Activated CD4-positive, alpha-beta memory T cell treated with anti-CD3 and anti-CD28 coated beads, Interleukin-2, amount 10 ng/mL, durations not matched to agents 7 days and 5 days (primary cell): ENCODE results near the gene ADIG. TPM values are rescaled to one million over a fixed set of nuclear protein-coding genes. Genes with fewer than 3 reads are reported as not detected.
"Not testable (repeated sequence)": the region's sequence is repeated elsewhere in the genome, so short reads cannot be mapped to it uniquely, and the experiment has no call there.

ENCODE experiments used
- CTCF ChIA-PET: fragments of 350-600 bp; sonication (Branson Sonifier 250); formaldehyde crosslinking; loops from one replicate; lab custom pipeline; 2021; ENCODE audit warnings: antibody characterized with exemption, inconsistent platforms; lab: Charles Lee
- POLR2A ChIA-PET: fragments of 350-600 bp; sonication (Branson Sonifier 250); formaldehyde crosslinking; loops from one replicate; lab custom pipeline; 2021; ENCODE audit warnings: antibody characterized with exemption; lab: Charles Lee
- DNase-seq: peaks from one replicate; pipeline ENCODE4 v3.0.0-alpha.2; 2020
- H3K27ac Mint-ChIP-seq: one replicate; pipeline ENCODE4 v1.8.0; 2021; ENCODE audit warnings: mild to moderate bottlenecking, mixed read lengths
- H3K27me3 Mint-ChIP-seq: one replicate; pipeline ENCODE4 v1.8.0; 2021; ENCODE audit warnings: mixed read lengths
- H3K36me3 Mint-ChIP-seq: one replicate; pipeline ENCODE4 v1.8.0; 2021; ENCODE audit warnings: low read depth, mixed read lengths
- H3K4me1 Mint-ChIP-seq: one replicate; pipeline ENCODE4 v1.8.0; 2021; ENCODE audit warnings: mixed read lengths
- H3K4me3 Mint-ChIP-seq: one replicate; pipeline ENCODE4 v1.8.0; 2021; ENCODE audit warnings: mild to moderate bottlenecking, mixed read lengths
- H3K9me3 Mint-ChIP-seq: one replicate; pipeline ENCODE4 v1.8.0; 2021; ENCODE audit warnings: mixed read lengths
- total RNA-seq, 2 experiments: library from RNA; stranded (reverse); gene quantifications; one replicate each; pipeline ENCODE4 v1.2.3, GENCODE V29; 2021

Gene ADIG
- total RNA-seq, 2 experiments from 2014 or later, result not detected

GRCh38 chr20:38583306-38583705 lies 2.3 kb downstream of the ADIG start:
- ChIA-PET CTCF (no interaction called here), POLR2A (no interaction called here)
- Mint-ChIP-seq H3K27ac (no peak overlapping the region), H3K9me3 (no peaks in the 10 kb centered on the region), H3K4me3 (no peak overlapping the region), H3K4me1 (no peaks in the 10 kb centered on the region), H3K27me3 (peaks cover 5% of the 10 kb centered on the region), H3K36me3 (no peaks in the 10 kb centered on the region)
- DNase-seq, result no peak

GRCh38 chr20:38584099-38584763 lies 3.2 kb downstream of the ADIG start:
- Mint-ChIP-seq H3K4me1 (no peaks in the 10 kb centered on the region), H3K4me3 (no peak overlapping the region), H3K27me3 (peaks cover 5% of the 10 kb centered on the region), H3K9me3 (no peaks in the 10 kb centered on the region), H3K27ac (no peak overlapping the region), H3K36me3 (no peaks in the 10 kb centered on the region)
- no peak for DNase-seq
- POLR2A ChIA-PET, result no interaction called here
- CTCF ChIA-PET, result no interaction called here

GRCh38 chr20:38585404-38586180 lies 4.6 kb downstream of the ADIG start:
- H3K9me3 Mint-ChIP-seq, result no peaks in the 10 kb centered on the region
- no peak overlapping the region for H3K4me3 Mint-ChIP-seq
- peaks cover 5% of the 10 kb centered on the region for H3K27me3 Mint-ChIP-seq
- no peak for DNase-seq
- ChIA-PET POLR2A (no interaction called here), CTCF (no interaction called here)
- no peaks in the 10 kb centered on the region for H3K36me3 Mint-ChIP-seq
- no peaks in the 10 kb centered on the region for H3K4me1 Mint-ChIP-seq
- no peak overlapping the region for H3K27ac Mint-ChIP-seq

- DNase-seq, result no peak
- ChIA-PET CTCF (no interaction called here), POLR2A (no interaction called here)
- Mint-ChIP-seq H3K4me1 (no peaks in the 10 kb centered on the region), H3K27me3 (peaks cover 5% of the 10 kb centered on the region), H3K4me3 (no peak overlapping the region), H3K9me3 (no peaks in the 10 kb centered on the region), H3K36me3 (no peaks in the 10 kb centered on the region), H3K27ac (no peak overlapping the region)
Observed at GRCh38 chr20:38586181-38586525, 5.2 kb downstream of the ADIG start.

DNA sequence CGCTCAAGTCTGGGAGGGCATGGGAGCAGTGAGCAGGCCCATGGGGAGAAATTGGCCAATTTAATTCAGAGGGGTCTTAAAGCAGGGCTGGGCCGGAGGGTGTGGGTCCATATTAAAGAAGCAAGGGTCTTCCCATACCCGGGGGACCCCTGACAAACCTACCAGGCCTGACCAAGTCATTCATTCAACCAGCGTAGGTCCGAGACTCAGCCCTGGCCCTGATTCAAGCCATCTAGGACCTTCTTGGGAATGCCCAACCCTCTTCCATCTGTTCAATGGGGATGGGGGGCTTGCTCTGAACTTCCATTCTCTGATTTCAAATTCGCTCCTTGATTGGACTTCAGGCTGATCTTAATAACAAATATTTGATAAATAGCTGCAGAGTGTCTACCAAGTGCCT lies 7.3 kb downstream of the ADIG start:
- no peak overlapping the region for H3K27ac Mint-ChIP-seq
- POLR2A ChIA-PET, result no interaction called here
- no peak for DNase-seq
- no peak overlapping the region for H3K4me3 Mint-ChIP-seq
- CTCF ChIA-PET, result no interaction called here
- peaks cover 5% of the 10 kb centered on the region for H3K27me3 Mint-ChIP-seq
- no peaks in the 10 kb centered on the region for H3K4me1 Mint-ChIP-seq
- H3K36me3 Mint-ChIP-seq, result no peaks in the 10 kb centered on the region
- no peaks in the 10 kb centered on the region for H3K9me3 Mint-ChIP-seq

- Mint-ChIP-seq H3K4me1 (no peaks in the 10 kb centered on the region), H3K27me3 (peaks cover 5% of the 10 kb centered on the region), H3K36me3 (no peaks in the 10 kb centered on the region), H3K27ac (no peak overlapping the region), H3K9me3 (no peaks in the 10 kb centered on the region), H3K4me3 (no peak overlapping the region)
- ChIA-PET CTCF (no interaction called here), POLR2A (no interaction called here)
- DNase-seq, result no peak
Observed at GRCh38 chr20:38589351-38589750, 8.4 kb downstream of the ADIG start.

DNA sequence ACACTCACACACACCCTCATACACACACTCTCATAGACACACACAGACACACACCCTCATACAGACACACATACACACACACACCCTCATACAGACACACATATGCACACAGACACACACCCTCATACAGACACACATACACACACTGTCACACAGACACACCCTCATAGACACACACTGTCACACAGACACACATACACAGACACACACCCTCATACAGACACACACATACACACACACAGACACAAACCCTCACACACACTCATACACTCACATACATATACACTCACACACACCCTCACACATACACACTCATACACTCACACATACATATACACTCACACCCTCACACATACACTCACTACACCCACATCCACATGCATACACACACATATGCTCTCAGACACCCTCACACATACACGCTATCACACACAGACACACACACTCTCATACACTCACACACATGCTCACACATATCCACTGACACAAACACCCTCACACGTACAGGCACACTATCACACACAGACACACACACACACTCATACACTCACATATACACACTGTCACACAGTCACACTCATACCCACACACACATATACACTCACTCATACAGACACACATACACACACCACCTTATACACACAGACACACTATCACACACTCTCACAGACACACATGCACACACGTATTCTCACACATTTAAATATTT lies 9.1 kb downstream of the ADIG start:
- Mint-ChIP-seq H3K27ac (no peak overlapping the region), H3K4me1 (no peaks in the 10 kb centered on the region)
- CTCF ChIA-PET, result no interaction called here

GRCh38 chr20:38590676-38591473 lies 9.9 kb downstream of the ADIG start:
- DNase-seq, result no peak
- no peaks in the 10 kb centered on the region for H3K4me1 Mint-ChIP-seq
- H3K27me3 Mint-ChIP-seq, result peaks cover 4% of the 10 kb centered on the region
- POLR2A ChIA-PET, result no interaction called here
- H3K36me3 Mint-ChIP-seq, result no peaks in the 10 kb centered on the region
- no peaks in the 10 kb centered on the region for H3K9me3 Mint-ChIP-seq
- CTCF ChIA-PET, result no interaction called here
- H3K4me3 Mint-ChIP-seq, result no peak overlapping the region
- H3K27ac Mint-ChIP-seq, result no peak overlapping the region

More for the DNA sequence above, 9.1 kb downstream of the ADIG start:
- Mint-ChIP-seq H3K9me3 (no peaks in the 10 kb centered on the region), H3K4me3 (no peak overlapping the region), H3K36me3 (no peaks in the 10 kb centered on the region), H3K27me3 (peaks cover 4% of the 10 kb centered on the region)
- POLR2A ChIA-PET, result no interaction called here
- DNase-seq, result no peak

GRCh38 chr20:38591474-38592410 lies 10.7 kb downstream of the ADIG start:
- H3K9me3 Mint-ChIP-seq, result no peaks in the 10 kb centered on the region
- no peaks in the 10 kb centered on the region for H3K4me1 Mint-ChIP-seq
- H3K36me3 Mint-ChIP-seq, result no peaks in the 10 kb centered on the region
- ChIA-PET CTCF (interaction anchor here (0.6 kb wide), 1 partner anchor 1534 kb away, joined by 5 read pairs; no protein-coding TSS in a partner anchor), POLR2A (no interaction called here)
- peaks cover 6% of the 10 kb centered on the region for H3K27me3 Mint-ChIP-seq
- H3K4me3 Mint-ChIP-seq, result no peak overlapping the region
- no peak for DNase-seq
- no peak overlapping the region for H3K27ac Mint-ChIP-seq

- H3K27ac Mint-ChIP-seq, POLR2A ChIA-PET, H3K36me3 Mint-ChIP-seq, H3K4me3 Mint-ChIP-seq, H3K9me3 Mint-ChIP-seq, DNase-seq, H3K4me1 Mint-ChIP-seq, H3K27me3 Mint-ChIP-seq: not testable (repeated sequence)
- CTCF ChIA-PET, result interaction anchor here (0.6 kb wide), 1 partner anchor 1534 kb away, joined by 5 read pairs; no protein-coding TSS in a partner anchor
Observed at GRCh38 chr20:38592411-38592790, 11.4 kb downstream of the ADIG start.

- peaks cover 18% of the 10 kb centered on the region for H3K27me3 Mint-ChIP-seq
- H3K4me3 Mint-ChIP-seq, CTCF ChIA-PET, H3K4me1 Mint-ChIP-seq, DNase-seq, H3K36me3 Mint-ChIP-seq, H3K9me3 Mint-ChIP-seq, POLR2A ChIA-PET, H3K27ac Mint-ChIP-seq: not testable (repeated sequence)
Observed at GRCh38 chr20:38594281-38594680, 13.3 kb downstream of the ADIG start.

DNA sequence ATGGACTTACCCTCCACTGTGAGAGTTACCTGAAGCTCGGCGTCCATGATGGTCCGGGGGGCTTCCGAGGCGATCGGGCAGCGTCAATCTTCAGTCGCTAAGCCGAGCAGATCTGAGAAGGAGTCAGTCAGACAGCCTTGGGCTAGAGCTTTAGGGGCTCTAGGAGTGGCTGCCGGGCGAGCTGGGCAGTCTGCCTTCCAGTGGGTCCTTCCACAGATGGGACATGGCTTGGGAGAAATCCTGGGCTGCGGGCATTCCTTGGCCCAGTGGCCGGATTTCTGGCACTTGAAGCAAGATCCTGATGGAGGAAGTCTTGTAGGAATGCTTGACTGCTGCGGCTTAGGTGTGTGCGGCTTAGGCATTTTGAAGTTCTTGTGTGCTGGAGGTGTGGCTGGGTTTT lies 14.9 kb downstream of the ADIG start:
- DNase-seq, CTCF ChIA-PET, H3K9me3 Mint-ChIP-seq, POLR2A ChIA-PET, H3K4me1 Mint-ChIP-seq, H3K36me3 Mint-ChIP-seq, H3K4me3 Mint-ChIP-seq, H3K27ac Mint-ChIP-seq: not testable (repeated sequence)
- H3K27me3 Mint-ChIP-seq, result peaks cover 25% of the 10 kb centered on the region
